Right cardiac atrium (tissue), 5 donors: Measurements from ENCODE around the gene CORO6. TPM values are rescaled to one million over a fixed set of nuclear protein-coding genes. Genes with fewer than 3 reads are reported as not detected.

Experiments used
- ATAC-seq, 2 donors: fragments of 200-7000 bp; cut with Tn5 transposase; one replicate each; pipeline versions ENCODE4 v1.8.0 to v1.9.1; 2020; ENCODE audit warnings: moderate library complexity in 2 of 2, mild to moderate bottlenecking in 1 of 2
- DNase-seq, 3 donors: peaks; one replicate each; pipeline ENCODE4 v3.0.0-alpha.2; 2020
- H3K27ac ChIP-seq: one replicate; pipeline ENCODE4 v1.5.1; 2013; ENCODE audit warnings: mild to moderate bottlenecking, low read length, control low read depth, moderate library complexity
- H3K27me3 ChIP-seq: one replicate; pipeline ENCODE4 v1.6.1; 2013; ENCODE audit not compliant: control insufficient read depth, insufficient read depth
- H3K4me1 ChIP-seq: one replicate; pipeline ENCODE4 v1.6.1; 2013; ENCODE audit warnings: low read length; ENCODE audit not compliant: control insufficient read depth, insufficient read depth
- H3K4me3 ChIP-seq: one replicate; pipeline ENCODE4 v1.5.1; 2013; ENCODE audit warnings: low read length, control low read depth
- H3K9me3 ChIP-seq: one replicate; pipeline ENCODE4 v1.6.1; 2013; ENCODE audit warnings: low read length; ENCODE audit not compliant: control insufficient read depth
- WGBS: extraction: QIAGEN DNeasy Blood & Tissue Kit; methylation state at CpG from one replicate; pipeline ENCODE4 v1.1.7; 2013; 5-methylcytosine and 5-hydroxymethylcytosine counted together
- intact Hi-C, 4 donors: fragments of 100-400 bp; cut with DNase I; formaldehyde crosslinking; loops; one replicate each; pipeline versions ENCODE4 v1.11.0 to v1.14.0; 2022 to 2023
- polyA plus RNA-seq: library from polyadenylated mRNA; stranded (reverse); fragments of 200-250 nt; gene quantifications from one replicate; pipeline ENCODE4 v1.2.3, GENCODE V29; 2013
- total RNA-seq, 4 donors: library from RNA; stranded (reverse); fragmentation: NEBNext Ultra II Directional; extraction: Animal tissue kit (Norgen Biotek cat#: 25700); gene quantifications; one replicate each; pipeline ENCODE4 v1.2.1, GENCODE V29; 2021
- donor health status: healthy with polysubstance abuse.
- donor health status: DM: no; HTN: yes; CAD: no.
- donor health status: DM: no; HTN: no; CAD: no.
- donor health status: DM: no; HTN: yes; CAD: no; lungs with severe emphysema.
- donor health status: DM: yes; HTN: yes; CAD: no.

CORO6 gene
- total and polyA plus RNA-seq, 5 donors, result 93.5 to 148 (median 108) TPM

GRCh38 chr17:29573871-29574731, 48.6 kb downstream of the CORO6 start:
- intact Hi-C loops, result no loop called here
- Histone ChIP-seq H3K27me3 (no peaks in the 10 kb centered on the region), H3K4me3 (no peak overlapping the region), H3K4me1 (peaks cover 8% of the 10 kb centered on the region), H3K9me3 (no peaks in the 10 kb centered on the region), H3K27ac (no peak overlapping the region)
- ATAC-seq, result no peak
- WGBS, result 82% methylated on average over 14 of the region's 14 CpGs
- DNase-seq, result peak; percentile 11 to 52 (median 37)

GRCh38 chr17:29573558-29573869, 49.2 kb downstream of the CORO6 start:
- no peak overlapping the region for H3K27ac ChIP-seq
- WGBS, result 90% methylated on average over 6 of the region's 6 CpGs
- peak; percentile 21 to 57 (median 50) for DNase-seq
- peaks cover 8% of the 10 kb centered on the region for H3K4me1 ChIP-seq
- H3K9me3 ChIP-seq, result no peaks in the 10 kb centered on the region
- H3K27me3 ChIP-seq, result no peaks in the 10 kb centered on the region
- no peak for ATAC-seq
- H3K4me3 ChIP-seq, result no peak overlapping the region
- intact Hi-C loops, result no loop called here

GRCh38 chr17:29572691-29573557, 49.8 kb downstream of the CORO6 start:
- 13% methylated on average over 62 of the region's 62 CpGs for WGBS
- Histone ChIP-seq H3K27ac (no peak overlapping the region), H3K9me3 (no peaks in the 10 kb centered on the region), H3K4me3 (peak overlapping the region; percentile 26), H3K4me1 (peaks cover 8% of the 10 kb centered on the region), H3K27me3 (no peaks in the 10 kb centered on the region)
- ATAC-seq, result peak; percentile 63 to 65
- DNase-seq, result peak; percentile 81 to 91 (median 90)
- intact Hi-C loops, result no loop called here

- Histone ChIP-seq H3K4me1 (peaks cover 8% of the 10 kb centered on the region), H3K9me3 (no peaks in the 10 kb centered on the region), H3K27me3 (no peaks in the 10 kb centered on the region), H3K4me3 (peak overlapping the region; percentile 26), H3K27ac (no peak overlapping the region)
- intact Hi-C loops, result no loop called here
- peak; percentile 10 to 25 for ATAC-seq
- DNase-seq, result peak; percentile 39 to 82 (median 78)
- WGBS, result 43% methylated on average over 30 of the region's 30 CpGs
Observed at GRCh38 chr17:29571883-29572681, 50.6 kb downstream of the CORO6 start.

GRCh38 chr17:29571486-29571882, 51.2 kb downstream of the CORO6 start:
- intact Hi-C loops, result no loop called here
- 87% methylated on average over 6 of the region's 6 CpGs for WGBS
- no peak overlapping the region for H3K4me3 ChIP-seq

GRCh38 chr17:29570521-29570920, 52.2 kb downstream of the CORO6 start:
- peak in 2 of 3 donors; percentile 7 to 44 for DNase-seq
- Histone ChIP-seq H3K4me3 (no peak overlapping the region), H3K9me3 (no peaks in the 10 kb centered on the region), H3K4me1 (peaks cover 8% of the 10 kb centered on the region), H3K27me3 (no peaks in the 10 kb centered on the region), H3K27ac (no peak overlapping the region)
- intact Hi-C loops, result no loop called here
- WGBS, result 83% methylated on average over 7 of the region's 7 CpGs
- ATAC-seq, result no peak

More at GRCh38 chr17:29571486-29571882, 51.2 kb downstream of the CORO6 start:
- no peaks in the 10 kb centered on the region for H3K27me3 ChIP-seq
- no peak overlapping the region for H3K27ac ChIP-seq
- DNase-seq (peak in 1 of 3 donors; percentile 20), ATAC-seq (no peak)
- H3K9me3 ChIP-seq, result no peaks in the 10 kb centered on the region
- peaks cover 8% of the 10 kb centered on the region for H3K4me1 ChIP-seq

- 58% methylated on average over 14 of the region's 14 CpGs for WGBS
- Histone ChIP-seq H3K27ac (peak overlapping the region; percentile 76), H3K9me3 (no peaks in the 10 kb centered on the region), H3K4me3 (peak overlapping the region; percentile 63), H3K4me1 (peaks cover 8% of the 10 kb centered on the region), H3K27me3 (no peaks in the 10 kb centered on the region)
- intact Hi-C loops, result no loop called here
- ATAC-seq, result no peak
- DNase-seq, result peak; percentile 17 to 50 (median 47)
Observed at GRCh38 chr17:29569245-29569950, 53.3 kb downstream of the CORO6 start.

- no peaks in the 10 kb centered on the region for H3K27me3 ChIP-seq
- 1% methylated on average over 85 of the region's 85 CpGs for WGBS
- H3K4me1 ChIP-seq, result peaks cover 8% of the 10 kb centered on the region
- H3K27ac ChIP-seq, result peak within 1 kb of the TSS; percentile 76
- peak; percentile 90 to 97 (median 96) for DNase-seq
- intact Hi-C loops, result no loop called here
- H3K9me3 ChIP-seq, result no peaks in the 10 kb centered on the region
- peak within 1 kb of the TSS; percentile 63 for H3K4me3 ChIP-seq
- peak; percentile 72 to 78 for ATAC-seq
Observed at GRCh38 chr17:29568331-29569244, 54.1 kb downstream of the CORO6 start, which contains the start of gene TP53I13. Gene TP53I13 (plus strand): TSS chr17:29568701. CDS start chr17:29568759, 58 bp downstream.

GRCh38 chr17:29567554-29568330, 55.0 kb downstream of the CORO6 start:
- Histone ChIP-seq H3K4me3 (peak overlapping the region; percentile 63), H3K4me1 (peaks cover 8% of the 10 kb centered on the region), H3K27me3 (no peaks in the 10 kb centered on the region), H3K27ac (peak overlapping the region; percentile 61), H3K9me3 (no peaks in the 10 kb centered on the region)
- DNase-seq, result peak; percentile 75 to 89 (median 88)
- intact Hi-C loops, result no loop called here
- under 1% methylated on average over 63 of the region's 63 CpGs for WGBS
- ATAC-seq, result peak; percentile 42 to 49
